LHCN-M2 (cell line): ENCODE results near the gene GPX6. TPM values are rescaled to one million over a fixed set of nuclear protein-coding genes. Genes with fewer than 3 reads are reported as not detected.
"Not testable (repeated sequence)": the region's sequence is repeated elsewhere in the genome, so short reads cannot be mapped to it uniquely, and the experiment has no call there.

ENCODE experiments used
- DNase-seq: peaks from one replicate; pipeline ENCODE4 v3.0.0-alpha.2; 2012; ENCODE audit warnings: low read depth
- total RNA-seq: library from RNA; depleted of rRNA; stranded (reverse); fragments of >200 nt; gene quantifications from 2 replicates; pipeline ENCODE4 v1.2.3, GENCODE V29; 2014

Gene GPX6
- total RNA-seq, 1 experiment from 2014 or later, result not detected

DNA sequence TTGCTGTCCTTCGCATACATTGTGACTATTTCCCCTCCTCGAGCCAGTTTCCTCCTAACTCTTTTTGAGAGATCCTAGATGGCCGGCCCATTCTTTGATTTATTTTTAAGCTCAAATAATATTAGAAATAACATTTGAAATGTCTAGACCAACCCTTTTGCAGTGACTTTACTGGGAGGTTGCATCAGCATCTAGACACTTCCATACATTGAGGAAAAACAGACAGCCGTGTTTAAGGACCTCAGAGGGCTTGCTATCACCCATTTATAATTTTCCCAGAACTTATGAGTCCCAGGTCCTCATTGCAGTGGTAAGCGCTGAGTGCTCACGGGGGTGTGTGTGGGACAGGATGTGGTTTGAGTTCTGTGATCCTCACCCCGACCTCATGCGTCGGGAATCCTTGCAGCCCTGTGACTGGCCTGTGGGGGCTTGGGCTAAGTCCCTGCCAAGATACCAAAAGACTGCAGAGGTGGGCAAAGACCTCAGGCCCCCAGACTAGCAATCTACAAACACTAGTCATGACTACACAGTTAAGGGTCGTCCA, 10.0 kb upstream of the GPX6 start, which contains the start of gene GPX5:
GPX5 (plus strand) TSS at position 386 of the 544 bp plus-strand sequence; CDS start at position 519, 133 bp downstream.
- no peak for DNase-seq

- DNase-seq, result no peak
Measured at GRCh38 chr6:28523241-28523622, 7.6 kb upstream of the GPX6 start.

DNA sequence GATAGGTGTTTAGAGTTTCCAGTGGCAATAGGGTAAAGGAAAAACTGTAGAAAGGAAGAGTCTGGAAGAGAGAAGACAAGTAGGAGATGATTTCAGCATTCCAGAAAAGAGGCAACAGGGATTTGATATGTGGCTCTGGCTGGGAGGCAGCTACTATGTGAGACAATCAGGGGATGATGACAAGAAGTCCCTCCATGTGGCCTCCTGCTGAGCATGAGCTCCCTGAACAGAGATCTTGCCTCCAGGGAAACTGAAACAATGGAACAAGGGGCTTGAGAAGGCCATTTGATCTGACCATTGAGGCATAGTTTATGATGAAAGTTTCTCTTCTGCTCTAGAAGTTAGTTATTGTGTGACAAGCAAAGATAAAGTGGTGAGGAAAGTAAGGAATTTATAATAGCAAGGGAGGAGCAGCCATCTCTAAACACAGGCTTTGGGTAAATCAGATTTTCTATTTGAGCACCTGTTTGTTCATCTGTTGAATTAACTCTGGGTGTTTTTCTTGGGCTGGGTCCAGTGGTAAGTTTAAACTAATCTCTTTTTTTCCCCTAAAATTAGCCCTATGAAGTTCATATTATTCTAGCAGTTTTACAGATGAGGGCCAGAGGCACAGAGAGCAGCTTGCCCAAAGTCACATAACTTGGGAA, 7.1 kb upstream of the GPX6 start:
- no peak for DNase-seq

DNA sequence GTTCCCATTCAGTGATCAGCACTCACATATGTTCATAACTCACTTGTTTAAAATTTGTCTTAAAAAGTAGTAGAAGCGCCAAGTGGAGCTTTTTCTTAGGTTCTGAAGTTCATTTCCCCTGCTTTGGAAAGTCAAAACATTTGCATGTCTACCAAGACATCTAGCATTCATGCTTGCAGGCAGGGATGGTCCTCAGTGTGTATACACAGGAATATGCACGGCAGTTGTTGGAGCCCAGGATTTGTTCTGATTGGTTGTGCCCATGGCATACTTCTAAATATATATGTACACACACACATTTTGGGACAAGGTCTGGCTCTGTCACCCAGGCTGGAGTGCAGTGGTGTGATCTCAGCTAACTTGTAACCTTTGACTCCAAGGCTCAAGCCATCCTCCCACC, 2.4 kb upstream of the GPX6 start:
- no peak for DNase-seq

- not testable (repeated sequence) for DNase-seq
Measured at GRCh38 chr6:28512387-28512786, 3.2 kb downstream of the GPX6 start.

DNA sequence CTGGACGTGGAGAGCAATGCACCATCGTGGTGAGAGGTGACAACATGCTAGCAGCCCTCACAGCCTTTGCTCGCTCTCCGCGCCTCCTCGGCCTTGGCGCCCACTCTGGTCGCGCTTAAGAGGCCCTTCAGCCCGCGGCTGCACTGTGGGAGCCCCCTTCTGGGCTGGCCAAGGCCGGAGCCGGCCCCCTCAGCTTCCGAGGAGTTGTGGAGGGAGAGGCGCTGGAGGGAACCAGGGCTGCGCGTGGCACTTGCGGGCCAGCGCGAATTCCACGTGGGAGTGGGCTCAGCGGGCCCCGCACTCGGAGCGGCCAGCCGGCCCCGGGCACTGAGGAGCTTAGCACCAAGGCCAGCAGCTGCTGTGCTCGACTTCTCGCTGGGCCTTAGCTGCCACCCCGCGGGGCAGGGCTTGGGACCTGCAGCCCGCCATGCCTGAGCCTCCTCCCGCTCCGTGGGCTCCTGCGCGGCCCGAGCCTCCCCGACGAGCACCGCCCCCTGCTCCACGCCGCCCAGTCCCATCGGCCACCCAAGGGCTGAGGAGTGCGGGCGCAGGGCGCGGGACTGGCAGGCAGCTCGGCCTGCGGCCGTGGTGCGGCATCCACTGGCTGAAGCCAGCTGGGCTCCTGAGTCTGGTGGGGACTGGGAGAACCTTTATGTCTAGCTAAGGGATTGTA, 3.8 kb downstream of the GPX6 start:
- no peak for DNase-seq

- DNase-seq, result no peak
Measured at GRCh38 chr6:28506807-28507475, 8.7 kb downstream of the GPX6 start.

GRCh38 chr6:28505733-28506132, 9.9 kb downstream of the GPX6 start:
- no peak for DNase-seq

GRCh38 chr6:28502709-28503305, 12.8 kb downstream of the GPX6 start:
- DNase-seq, result not testable (repeated sequence)

GRCh38 chr6:28502136-28502535, 13.5 kb downstream of the GPX6 start:
- not testable (repeated sequence) for DNase-seq

DNA sequence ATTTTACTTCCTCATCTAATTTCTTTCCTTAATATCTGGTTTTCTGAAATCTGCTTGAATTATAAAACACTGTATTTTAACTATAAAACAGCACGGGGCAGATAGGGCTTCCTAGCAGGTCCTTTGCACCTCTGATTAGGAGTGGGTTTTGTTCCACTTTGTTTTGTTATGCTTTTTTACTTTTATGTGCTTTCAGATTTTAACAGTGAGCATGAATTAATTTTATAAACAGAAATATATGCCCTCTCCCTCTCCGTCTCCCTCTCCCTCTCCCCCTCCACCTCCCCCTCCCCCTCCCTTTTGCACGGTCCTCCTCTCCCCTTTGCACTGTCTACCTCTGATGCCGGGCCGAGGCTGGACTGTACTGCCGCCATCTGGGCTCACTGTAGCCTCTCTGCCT, 14.3 kb downstream of the GPX6 start:
- no peak for DNase-seq

- DNase-seq, result no peak
Measured at GRCh38 chr6:28497893-28498292, 17.7 kb downstream of the GPX6 start.

- no peak for DNase-seq
Measured at GRCh38 chr6:28497306-28497705, 18.3 kb downstream of the GPX6 start.

DNA sequence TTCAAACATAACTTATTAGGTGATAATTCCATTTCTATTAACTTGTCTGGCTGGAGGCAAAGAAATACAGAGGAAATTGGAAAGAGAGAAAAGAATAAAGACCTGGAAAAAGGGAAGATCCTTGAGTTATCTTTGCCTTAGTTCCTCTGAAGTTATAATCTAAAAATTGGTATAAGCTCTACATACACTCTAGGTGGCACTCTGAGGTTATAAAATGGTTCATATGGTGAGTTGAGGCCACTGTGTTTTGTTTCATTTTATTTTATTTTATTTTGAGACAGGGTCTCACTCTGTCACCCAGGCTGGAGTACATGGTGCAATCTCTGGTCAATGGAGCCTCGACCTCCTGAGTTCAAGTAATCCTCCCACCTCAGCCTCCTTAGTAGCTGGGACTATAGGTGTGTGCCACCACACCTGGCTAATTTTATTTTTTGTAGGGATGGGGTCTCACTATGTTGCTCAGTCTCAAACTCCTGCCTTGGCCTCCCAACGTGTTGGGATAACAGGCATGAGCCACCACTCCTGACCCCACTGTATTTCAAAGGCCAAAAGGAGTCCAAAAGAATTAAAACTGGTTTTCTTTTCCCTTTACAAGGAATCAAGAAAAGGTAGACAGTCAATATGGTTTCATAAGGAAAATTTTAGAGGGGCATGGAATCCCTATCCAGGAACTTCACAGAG, 19.4 kb downstream of the GPX6 start:
- DNase-seq, result peak; percentile 8

- DNase-seq, result no peak
Measured at GRCh38 chr6:28491984-28492317, 23.6 kb downstream of the GPX6 start.

DNA sequence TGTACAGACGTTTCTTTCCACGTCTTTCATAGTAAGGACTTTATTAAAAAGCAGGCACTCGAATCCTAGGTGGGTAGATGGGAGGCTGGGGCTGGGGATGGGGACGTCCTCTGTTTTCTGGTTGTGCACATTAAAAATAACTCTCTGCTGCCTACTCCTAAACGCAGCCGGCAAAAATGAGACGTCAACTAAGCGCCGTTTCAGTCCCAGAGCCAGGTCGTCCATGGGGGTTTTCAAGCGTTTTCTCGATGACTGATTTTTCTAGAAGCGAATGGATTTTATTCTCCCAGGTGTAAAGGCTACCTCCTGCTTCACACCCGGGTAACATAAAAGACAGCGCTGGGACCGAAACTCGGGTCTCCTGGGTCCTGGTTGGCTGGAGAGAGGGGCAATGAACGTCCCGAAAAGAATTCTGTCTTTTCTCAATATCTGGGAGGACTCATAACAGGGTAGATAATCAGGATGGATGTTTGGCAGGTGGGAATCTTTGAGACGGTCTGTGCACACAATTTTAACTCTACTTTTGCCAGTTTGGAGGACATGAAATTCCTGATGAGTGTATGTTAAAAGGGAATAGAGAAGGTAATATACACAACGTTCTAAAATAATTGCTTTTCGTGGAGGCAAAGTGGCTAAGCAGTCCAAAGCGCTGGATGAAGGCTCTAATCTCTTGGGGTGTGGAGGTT, 25.2 kb downstream of the GPX6 start:
- no peak for DNase-seq

- no peak for DNase-seq
Measured at GRCh38 chr6:28489366-28490204, 26.0 kb downstream of the GPX6 start.

DNA sequence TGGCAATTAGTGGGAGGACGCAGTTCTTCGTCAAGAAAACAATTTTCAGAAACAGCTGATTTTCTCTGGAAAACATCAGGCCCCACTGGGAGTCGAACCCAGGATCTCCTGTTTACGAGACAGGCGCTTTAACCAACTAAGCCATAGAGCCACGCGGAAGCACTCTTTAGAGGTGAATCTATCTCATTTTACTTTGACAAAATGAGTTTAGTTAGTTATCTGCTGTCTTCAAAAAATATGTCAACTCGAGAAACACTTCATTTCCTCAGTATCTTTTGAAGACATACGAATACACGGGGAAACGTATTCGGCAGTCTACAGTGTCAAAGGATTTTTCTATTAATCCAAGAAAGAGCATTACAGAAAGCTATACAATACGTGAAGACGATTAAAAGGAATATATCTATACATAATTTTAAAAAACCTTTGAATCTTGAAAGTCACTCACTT, 26.7 kb downstream of the GPX6 start:
- peak; percentile 45 for DNase-seq

DNA sequence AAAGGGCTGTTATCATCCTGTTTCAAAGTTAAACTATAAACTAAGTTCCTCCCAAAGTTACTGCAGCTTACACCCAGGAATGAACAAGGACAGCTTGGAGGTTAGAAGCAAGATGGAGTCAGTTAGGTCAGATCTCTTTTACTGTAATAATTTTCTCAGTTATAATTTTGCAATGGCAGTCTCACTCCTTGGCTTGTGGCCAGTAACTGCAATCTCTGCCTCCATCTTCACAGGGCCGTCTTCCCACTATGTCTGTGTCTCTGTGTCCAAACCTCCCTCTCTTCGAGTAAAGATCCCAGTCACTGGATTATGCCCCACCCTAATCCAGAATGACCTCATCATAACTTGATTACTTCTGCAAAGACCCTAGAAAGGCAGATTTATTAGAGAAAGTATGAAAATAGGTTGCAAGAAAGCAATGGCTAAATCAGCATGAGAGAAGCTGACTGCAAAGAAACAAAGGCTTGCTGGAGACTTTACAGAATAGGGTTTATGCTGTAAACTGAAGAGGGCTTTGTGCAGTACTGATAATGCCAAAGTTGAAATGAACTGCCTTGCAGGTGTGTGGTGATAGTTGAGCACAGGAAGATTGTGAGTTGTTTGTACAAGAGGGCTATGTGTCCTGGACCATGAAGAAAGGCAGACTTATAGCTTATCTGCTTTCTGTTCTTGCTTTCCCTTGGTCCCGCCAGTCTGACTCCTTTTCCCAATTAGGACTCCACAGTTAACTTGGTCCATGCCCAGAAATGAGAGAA, 28.4 kb downstream of the GPX6 start:
- no peak for DNase-seq
